ENCODE data around the gene KCNA2. TPM values are rescaled to one million over a fixed set of nuclear protein-coding genes. Genes with fewer than 3 reads are reported as not detected.

KCNA2 gene
- total and polyA plus RNA-seq, 2 of the 13 experiments (the other 11 are each of a cell fraction or from before 2014, with no cell fraction given): not detected

DNA sequence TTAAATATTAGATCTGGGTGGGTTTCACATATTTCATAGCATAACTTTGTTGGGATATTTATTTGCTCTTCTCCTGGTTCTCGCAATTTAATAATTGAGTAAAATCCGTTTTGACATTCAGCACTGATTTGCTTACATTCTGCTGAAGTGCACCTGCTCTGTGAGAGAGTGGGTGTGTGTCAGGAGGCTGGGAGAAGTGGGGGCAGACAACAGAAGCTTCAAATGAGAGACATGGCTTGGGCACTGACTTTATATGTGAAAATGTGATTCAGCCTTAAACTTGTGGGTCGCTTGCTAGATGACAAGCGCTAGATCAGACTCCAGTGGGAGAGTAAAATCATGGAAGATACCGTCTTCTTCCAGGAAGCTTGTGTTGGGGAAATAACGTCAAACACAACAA is 32.4 kb upstream of the KCNA2 start (continued):
- TF ChIP-seq, protein P1, sequence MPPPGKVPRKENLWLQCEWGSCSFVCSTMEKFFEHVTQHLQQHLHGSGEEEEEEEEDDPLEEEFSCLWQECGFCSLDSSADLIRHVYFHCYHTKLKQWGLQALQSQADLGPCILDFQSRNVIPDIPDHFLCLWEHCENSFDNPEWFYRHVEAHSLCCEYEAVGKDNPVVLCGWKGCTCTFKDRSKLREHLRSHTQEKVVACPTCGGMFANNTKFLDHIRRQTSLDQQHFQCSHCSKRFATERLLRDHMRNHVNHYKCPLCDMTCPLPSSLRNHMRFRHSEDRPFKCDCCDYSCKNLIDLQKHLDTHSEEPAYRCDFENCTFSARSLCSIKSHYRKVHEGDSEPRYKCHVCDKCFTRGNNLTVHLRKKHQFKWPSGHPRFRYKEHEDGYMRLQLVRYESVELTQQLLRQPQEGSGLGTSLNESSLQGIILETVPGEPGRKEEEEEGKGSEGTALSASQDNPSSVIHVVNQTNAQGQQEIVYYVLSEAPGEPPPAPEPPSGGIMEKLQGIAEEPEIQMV (CRISPR knock-in tag; IDR thresholded peaks at IDR 0.05; ENCODE audit: low read depth): no peak
- TF ChIP-seq ZNF615 (CRISPR knock-in tag; IDR thresholded peaks at IDR 0.05; ENCODE audit: borderline replicate concordance) (no peak), FOXJ3 (CRISPR knock-in tag; IDR thresholded peaks at IDR 0.05; ENCODE audit: borderline replicate concordance) (no peak)
- TF ChIP-seq, protein P2, sequence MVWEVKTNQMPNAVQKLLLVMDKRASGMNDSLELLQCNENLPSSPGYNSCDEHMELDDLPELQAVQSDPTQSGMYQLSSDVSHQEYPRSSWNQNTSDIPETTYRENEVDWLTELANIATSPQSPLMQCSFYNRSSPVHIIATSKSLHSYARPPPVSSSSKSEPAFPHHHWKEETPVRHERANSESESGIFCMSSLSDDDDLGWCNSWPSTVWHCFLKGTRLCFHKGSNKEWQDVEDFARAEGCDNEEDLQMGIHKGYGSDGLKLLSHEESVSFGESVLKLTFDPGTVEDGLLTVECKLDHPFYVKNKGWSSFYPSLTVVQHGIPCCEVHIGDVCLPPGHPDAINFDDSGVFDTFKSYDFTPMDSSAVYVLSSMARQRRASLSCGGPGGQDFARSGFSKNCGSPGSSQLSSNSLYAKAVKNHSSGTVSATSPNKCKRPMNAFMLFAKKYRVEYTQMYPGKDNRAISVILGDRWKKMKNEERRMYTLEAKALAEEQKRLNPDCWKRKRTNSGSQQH (CRISPR knock-in tag; IDR thresholded peaks at IDR 0.05; ENCODE audit: low read depth): no peak

DNA sequence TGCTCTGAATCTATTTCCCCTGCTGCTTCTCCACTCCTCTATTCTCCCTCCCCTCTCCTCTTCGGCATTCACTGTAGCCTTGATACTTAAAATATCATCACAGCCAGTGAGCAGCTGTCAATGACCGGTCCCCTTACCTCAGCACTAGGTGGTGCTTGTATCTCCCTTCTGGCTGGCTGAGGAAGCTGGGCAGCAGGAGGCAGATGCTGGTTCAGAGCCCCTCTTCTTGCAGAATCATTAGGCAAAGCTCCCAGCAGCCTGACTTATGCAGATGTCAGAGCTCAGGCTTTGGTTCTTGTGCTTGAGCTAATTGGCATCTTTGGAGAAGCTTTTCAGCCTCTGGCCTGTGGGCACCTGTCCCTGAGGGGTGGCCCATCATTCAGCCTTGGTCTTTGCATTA is 31.9 kb upstream of the KCNA2 start:
- H3K36me3 ChIP-seq (replicated peaks in 1 of 2; ENCODE audit: control insufficient read depth in 1 of 2, insufficient read depth in 2 of 2, low read length in 2 of 2): no peaks in the 10 kb centered on the region
- peaks cover 0 to 4% of the 10 kb centered on the region in 2 experiments; a peak in 1 of 5 replicates for H3K27me3 ChIP-seq (ENCODE audit: control insufficient read depth in 1 of 2, insufficient read depth in 2 of 2, low read length in 2 of 2)
- H3K9ac ChIP-seq (ENCODE audit: insufficient read depth, low read depth, low read length): no peak overlapping the region
- ChIA-PET POLR2A (no interaction called here), CTCF (ENCODE audit: low intra/inter-chr PET ratio, low total read pairs) (no interaction called here)
- no peak for TF ChIP-seq ZFYVE20 (CRISPR knock-in tag; IDR thresholded peaks at IDR 0.05; ENCODE audit: borderline replicate concordance, low read depth)
- no peak for TF ChIP-seq RXRB (CRISPR knock-in tag; IDR thresholded peaks at IDR 0.05; ENCODE audit: borderline replicate concordance)
- no peak for TF ChIP-seq TEAD3 (CRISPR knock-in tag; optimal IDR thresholded peaks at IDR 0.05; ENCODE audit: borderline replicate concordance)
- no peak for TF ChIP-seq ZNF484 (CRISPR knock-in tag; IDR thresholded peaks at IDR 0.05; ENCODE audit: borderline replicate concordance, low read depth)
- TF ChIP-seq ZNF205 (CRISPR knock-in tag; IDR thresholded peaks at IDR 0.05): no peak
- TF ChIP-seq KLF16 (CRISPR knock-in tag; IDR thresholded peaks at IDR 0.05): no peak
- TF ChIP-seq, protein P3, sequence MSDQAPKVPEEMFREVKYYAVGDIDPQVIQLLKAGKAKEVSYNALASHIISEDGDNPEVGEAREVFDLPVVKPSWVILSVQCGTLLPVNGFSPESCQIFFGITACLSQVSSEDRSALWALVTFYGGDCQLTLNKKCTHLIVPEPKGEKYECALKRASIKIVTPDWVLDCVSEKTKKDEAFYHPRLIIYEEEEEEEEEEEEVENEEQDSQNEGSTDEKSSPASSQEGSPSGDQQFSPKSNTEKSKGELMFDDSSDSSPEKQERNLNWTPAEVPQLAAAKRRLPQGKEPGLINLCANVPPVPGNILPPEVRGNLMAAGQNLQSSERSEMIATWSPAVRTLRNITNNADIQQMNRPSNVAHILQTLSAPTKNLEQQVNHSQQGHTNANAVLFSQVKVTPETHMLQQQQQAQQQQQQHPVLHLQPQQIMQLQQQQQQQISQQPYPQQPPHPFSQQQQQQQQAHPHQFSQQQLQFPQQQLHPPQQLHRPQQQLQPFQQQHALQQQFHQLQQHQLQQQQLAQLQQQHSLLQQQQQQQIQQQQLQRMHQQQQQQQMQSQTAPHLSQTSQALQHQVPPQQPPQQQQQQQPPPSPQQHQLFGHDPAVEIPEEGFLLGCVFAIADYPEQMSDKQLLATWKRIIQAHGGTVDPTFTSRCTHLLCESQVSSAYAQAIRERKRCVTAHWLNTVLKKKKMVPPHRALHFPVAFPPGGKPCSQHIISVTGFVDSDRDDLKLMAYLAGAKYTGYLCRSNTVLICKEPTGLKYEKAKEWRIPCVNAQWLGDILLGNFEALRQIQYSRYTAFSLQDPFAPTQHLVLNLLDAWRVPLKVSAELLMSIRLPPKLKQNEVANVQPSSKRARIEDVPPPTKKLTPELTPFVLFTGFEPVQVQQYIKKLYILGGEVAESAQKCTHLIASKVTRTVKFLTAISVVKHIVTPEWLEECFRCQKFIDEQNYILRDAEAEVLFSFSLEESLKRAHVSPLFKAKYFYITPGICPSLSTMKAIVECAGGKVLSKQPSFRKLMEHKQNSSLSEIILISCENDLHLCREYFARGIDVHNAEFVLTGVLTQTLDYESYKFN (CRISPR knock-in tag; conservative IDR thresholded peaks at IDR 0.05): no peak
- TF ChIP-seq MEIS1 (CRISPR knock-in tag; IDR thresholded peaks at IDR 0.05; ENCODE audit: borderline replicate concordance): no peak
- TF ChIP-seq JUND (CRISPR knock-in tag; IDR thresholded peaks at IDR 0.05): no peak
- no peak for TF ChIP-seq TARDBP (CRISPR knock-in tag; IDR thresholded peaks at IDR 0.05)
- TF ChIP-seq KAT7 (CRISPR knock-in tag; IDR thresholded peaks at IDR 0.05; ENCODE audit: borderline replicate concordance): no peak
- ATAC-seq: no peak
- no peaks in the 10 kb centered on the region for H3K9me3 ChIP-seq (ENCODE audit: low read length)
- FAIRE-seq: no peak
- H3K4me3 ChIP-seq (replicated peaks in 1 of 3; ENCODE audit: insufficient read depth in 1 of 3, low read depth in 2 of 3, low read length in 3 of 3): no peak overlapping the region
- H4K20me1 ChIP-seq (ENCODE audit: insufficient read depth, low read length): no peaks in the 10 kb centered on the region
- H3K4me2 ChIP-seq (ENCODE audit: low read depth, low read length): no peak overlapping the region
- WGBS (ENCODE audit: low lambda C conversion rate): 6% methylated on average over 2 of the region's 2 CpGs
- no peaks in the 10 kb centered on the region for H3K4me1 ChIP-seq (ENCODE audit: insufficient read depth, low read length)
- no TSS peak for BruUV-seq (replicated peaks)
- intact Hi-C loops (cut with micrococcal nuclease; ENCODE audit: unreplicated experiment) (no loop called here), in situ Hi-C loops (cut with HindIII; ENCODE audit: extremely low pct_ligation_motif_present, low pct_unique_long_range_greater_than_20kb) (no loop called here)
- DNase-seq (ENCODE audit: low spot score): no peak
- H2AFZ ChIP-seq (ENCODE audit: low read length): no peak overlapping the region
- no peak overlapping the region for H3K27ac ChIP-seq (ENCODE audit: extremely low read length, insufficient read depth, low read length)
- no peaks in the 10 kb centered on the region for H3K79me2 ChIP-seq (ENCODE audit: insufficient read depth, low read length)
